Activated naive CD4-positive, alpha-beta T cell treated with anti-CD3 and anti-CD28 coated beads, Interleukin-2, amount 10 ng/mL, durations not matched to agents 7 days and 5 days (primary cell): Measurements from ENCODE around the gene FBP2.

ENCODE experiments used
- CTCF ChIA-PET: fragments of 350-600 bp; sonication (Branson Sonifier 250); formaldehyde crosslinking; loops from one replicate; lab custom pipeline; 2021; ENCODE audit warnings: antibody characterized with exemption; lab: Charles Lee
- DNase-seq: peaks from one replicate; pipeline ENCODE4 v3.0.0-alpha.2; 2020
- H3K27ac Mint-ChIP-seq: one replicate; pipeline ENCODE4 v1.8.0; 2021; ENCODE audit warnings: mild to moderate bottlenecking, moderate library complexity, mixed read lengths
- H3K27me3 Mint-ChIP-seq: one replicate; pipeline ENCODE4 v1.8.0; 2021; ENCODE audit warnings: mild to moderate bottlenecking, mixed read lengths
- H3K36me3 Mint-ChIP-seq: one replicate; pipeline ENCODE4 v1.8.0; 2021; ENCODE audit warnings: mixed read lengths
- H3K4me1 Mint-ChIP-seq: one replicate; pipeline ENCODE4 v1.8.0; 2021; ENCODE audit warnings: mixed read lengths
- H3K4me3 Mint-ChIP-seq: one replicate; pipeline ENCODE4 v1.8.0; 2021; ENCODE audit warnings: mild to moderate bottlenecking, moderate library complexity, mixed read lengths
- H3K9me3 Mint-ChIP-seq: one replicate; pipeline ENCODE4 v1.8.0; 2021; ENCODE audit warnings: mixed read lengths

Gene FBP2

DNA sequence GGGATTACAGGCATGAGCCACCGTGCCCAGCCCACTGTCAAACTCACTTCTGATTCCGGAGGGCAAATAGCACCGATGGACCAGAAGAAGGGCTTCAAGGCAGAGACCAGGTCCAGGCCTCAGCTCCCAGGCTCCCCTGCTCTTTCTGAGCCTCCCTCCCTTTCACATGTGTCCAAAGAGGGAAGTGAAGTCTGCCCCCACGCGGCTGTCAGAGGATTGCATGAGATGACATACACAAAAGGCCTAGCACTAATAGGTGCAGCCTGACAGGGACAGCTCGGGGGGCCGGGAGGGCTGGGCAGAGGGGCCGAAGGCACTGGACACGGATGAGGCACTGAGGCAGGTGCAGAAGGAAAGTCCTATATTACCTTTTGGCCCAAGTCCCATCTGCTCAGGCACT, 29.6 kb upstream of the FBP2 start:
- Mint-ChIP-seq H3K27ac (no peak overlapping the region), H3K4me3 (no peak overlapping the region), H3K4me1 (peaks cover 13% of the 10 kb centered on the region), H3K36me3 (no peaks in the 10 kb centered on the region), H3K27me3 (peaks cover 20% of the 10 kb centered on the region), H3K9me3 (no peaks in the 10 kb centered on the region)
- peak; percentile 43 for DNase-seq
- CTCF ChIA-PET = no interaction called here

- H3K36me3 Mint-ChIP-seq = no peaks in the 10 kb centered on the region
- no peak overlapping the region for H3K4me3 Mint-ChIP-seq
- peaks cover 17% of the 10 kb centered on the region for H3K27me3 Mint-ChIP-seq
- H3K27ac Mint-ChIP-seq = no peak overlapping the region
- H3K4me1 Mint-ChIP-seq = peaks cover 13% of the 10 kb centered on the region
- no peaks in the 10 kb centered on the region for H3K9me3 Mint-ChIP-seq
- CTCF ChIA-PET = no interaction called here
- no peak for DNase-seq
Observed at GRCh38 chr9:94622087-94622800, 28.6 kb upstream of the FBP2 start.

GRCh38 chr9:94619026-94619425, 25.4 kb upstream of the FBP2 start:
- CTCF ChIA-PET = no interaction called here
- Mint-ChIP-seq H3K27me3 (peaks cover 15% of the 10 kb centered on the region), H3K9me3 (no peaks in the 10 kb centered on the region), H3K36me3 (no peaks in the 10 kb centered on the region), H3K27ac (no peak overlapping the region), H3K4me1 (peaks cover 11% of the 10 kb centered on the region), H3K4me3 (no peak overlapping the region)
- no peak for DNase-seq

DNA sequence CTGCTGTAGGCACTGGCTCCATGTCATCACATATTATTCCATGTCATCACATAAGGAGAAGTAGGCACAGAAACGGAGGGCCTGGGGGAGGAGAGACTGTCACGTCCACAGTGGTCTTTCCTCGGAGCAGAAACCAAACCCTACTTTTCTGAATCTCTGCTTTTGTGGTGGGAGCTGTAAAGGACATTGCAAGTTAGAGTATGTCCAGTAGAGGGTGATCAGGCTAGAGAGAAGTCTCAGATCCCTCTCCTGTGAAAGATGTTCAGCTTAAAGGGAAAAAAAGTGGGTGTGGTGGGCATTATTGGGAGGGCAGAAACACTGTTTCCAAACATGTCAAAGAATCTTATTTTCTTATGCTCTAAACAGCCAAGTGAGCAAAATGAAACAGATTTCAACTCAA, 19.4 kb upstream of the FBP2 start:
- Mint-ChIP-seq H3K36me3 (no peaks in the 10 kb centered on the region), H3K4me1 (peaks cover 14% of the 10 kb centered on the region), H3K9me3 (no peaks in the 10 kb centered on the region), H3K4me3 (no peak overlapping the region), H3K27me3 (peaks cover 41% of the 10 kb centered on the region), H3K27ac (no peak overlapping the region)
- CTCF ChIA-PET = no interaction called here
- no peak for DNase-seq

GRCh38 chr9:94612071-94612470, 18.4 kb upstream of the FBP2 start:
- Mint-ChIP-seq H3K4me3 (no peak overlapping the region), H3K27ac (no peak overlapping the region), H3K9me3 (no peaks in the 10 kb centered on the region), H3K36me3 (no peaks in the 10 kb centered on the region), H3K4me1 (peaks cover 14% of the 10 kb centered on the region), H3K27me3 (peaks cover 48% of the 10 kb centered on the region)
- no peak for DNase-seq
- CTCF ChIA-PET = no interaction called here

DNA sequence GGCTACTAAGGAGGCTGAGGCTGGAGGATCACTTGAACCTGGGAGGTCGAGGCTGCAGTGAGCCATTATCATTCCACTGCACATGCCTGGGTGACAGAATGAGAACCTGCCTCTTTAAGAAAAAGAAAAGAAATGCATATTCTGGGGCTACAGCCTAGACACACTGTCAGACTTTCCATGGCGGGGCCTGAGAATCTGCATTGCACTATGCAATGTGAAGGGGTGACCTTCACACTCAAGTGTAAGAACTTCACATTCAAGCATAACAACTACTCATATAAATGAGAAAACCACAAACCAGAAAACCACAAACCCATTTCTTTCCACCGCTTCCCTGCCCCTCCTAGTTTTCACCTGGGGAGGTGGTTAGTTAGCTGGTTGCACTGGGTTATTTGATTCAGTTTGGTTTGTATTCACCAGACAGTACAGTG, 18.0 kb upstream of the FBP2 start:
- no peak overlapping the region for H3K4me3 Mint-ChIP-seq
- no peaks in the 10 kb centered on the region for H3K36me3 Mint-ChIP-seq
- peaks cover 52% of the 10 kb centered on the region for H3K27me3 Mint-ChIP-seq
- H3K4me1 Mint-ChIP-seq = peaks cover 14% of the 10 kb centered on the region
- DNase-seq = peak; percentile 30
- CTCF ChIA-PET = no interaction called here
- no peaks in the 10 kb centered on the region for H3K9me3 Mint-ChIP-seq
- H3K27ac Mint-ChIP-seq = no peak overlapping the region

DNA sequence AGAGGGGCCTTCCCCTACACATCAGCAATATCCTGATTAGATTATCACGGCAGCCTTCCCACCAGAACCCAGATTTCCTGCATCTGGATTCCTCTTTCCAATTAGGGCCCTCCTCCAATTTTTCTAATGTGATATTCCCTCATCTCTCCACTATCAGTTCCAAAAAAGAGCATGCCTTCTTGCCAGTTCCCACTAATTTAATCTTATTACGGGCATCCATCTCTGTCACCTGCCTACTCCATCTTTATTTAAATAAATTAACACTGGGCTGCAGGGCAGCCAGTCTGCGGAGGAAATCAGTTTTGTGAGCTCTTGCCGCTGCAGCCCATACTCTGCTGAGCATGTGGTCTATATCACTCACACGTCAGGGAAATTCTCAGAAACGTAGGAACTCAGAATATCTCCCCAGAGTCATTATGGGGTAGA, 16.6 kb upstream of the FBP2 start:
- H3K27ac Mint-ChIP-seq = no peak overlapping the region
- H3K27me3 Mint-ChIP-seq = peaks cover 63% of the 10 kb centered on the region
- no peak overlapping the region for H3K4me3 Mint-ChIP-seq
- no peaks in the 10 kb centered on the region for H3K36me3 Mint-ChIP-seq
- H3K9me3 Mint-ChIP-seq = no peaks in the 10 kb centered on the region
- H3K4me1 Mint-ChIP-seq = peaks cover 14% of the 10 kb centered on the region
- no peak for DNase-seq
- CTCF ChIA-PET = no interaction called here

DNA sequence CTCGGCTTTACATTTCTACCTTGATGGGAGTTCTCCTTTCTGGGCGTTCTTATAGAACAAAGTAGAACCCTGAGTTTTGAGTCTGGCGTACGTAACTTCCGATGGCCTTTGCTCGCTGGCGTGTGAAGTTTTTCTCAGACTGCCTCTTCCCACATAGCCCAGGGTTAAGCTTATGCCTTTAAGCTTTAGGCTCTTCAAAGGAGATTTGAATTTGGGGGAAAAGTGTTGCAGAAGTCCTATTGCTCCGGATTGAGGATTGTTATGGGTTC, 13.7 kb upstream of the FBP2 start:
- no peak overlapping the region for H3K27ac Mint-ChIP-seq
- CTCF ChIA-PET = no interaction called here
- peaks cover 11% of the 10 kb centered on the region for H3K4me1 Mint-ChIP-seq
- H3K27me3 Mint-ChIP-seq = peaks cover 73% of the 10 kb centered on the region
- DNase-seq = no peak
- H3K9me3 Mint-ChIP-seq = no peaks in the 10 kb centered on the region
- H3K36me3 Mint-ChIP-seq = no peaks in the 10 kb centered on the region
- H3K4me3 Mint-ChIP-seq = no peak overlapping the region

GRCh38 chr9:94606646-94607422, 13.2 kb upstream of the FBP2 start:
- peaks cover 75% of the 10 kb centered on the region for H3K27me3 Mint-ChIP-seq
- CTCF ChIA-PET = no interaction called here
- H3K9me3 Mint-ChIP-seq = no peaks in the 10 kb centered on the region
- no peak overlapping the region for H3K27ac Mint-ChIP-seq
- no peak overlapping the region for H3K4me3 Mint-ChIP-seq
- peaks cover 6% of the 10 kb centered on the region for H3K4me1 Mint-ChIP-seq
- DNase-seq = no peak
- H3K36me3 Mint-ChIP-seq = no peaks in the 10 kb centered on the region

- Mint-ChIP-seq H3K27me3 (peaks cover 54% of the 10 kb centered on the region), H3K4me1 (no peaks in the 10 kb centered on the region), H3K36me3 (no peaks in the 10 kb centered on the region), H3K9me3 (no peaks in the 10 kb centered on the region), H3K4me3 (no peak overlapping the region), H3K27ac (no peak overlapping the region)
- DNase-seq = peak; percentile 80
- CTCF ChIA-PET = interaction anchor here (2.4 kb wide), 1 partner anchor 49 kb away, joined by 10 read pairs; the partner anchor contains the start of gene PCAT7
Observed at GRCh38 chr9:94603259-94604160, 9.9 kb upstream of the FBP2 start.

- H3K27ac Mint-ChIP-seq = no peak overlapping the region
- CTCF ChIA-PET = interaction anchor here (2.4 kb wide), 1 partner anchor 48 kb away, joined by 10 read pairs; the partner anchor contains the start of gene PCAT7
Observed at GRCh38 chr9:94602666-94603065, 9.0 kb upstream of the FBP2 start.

DNA sequence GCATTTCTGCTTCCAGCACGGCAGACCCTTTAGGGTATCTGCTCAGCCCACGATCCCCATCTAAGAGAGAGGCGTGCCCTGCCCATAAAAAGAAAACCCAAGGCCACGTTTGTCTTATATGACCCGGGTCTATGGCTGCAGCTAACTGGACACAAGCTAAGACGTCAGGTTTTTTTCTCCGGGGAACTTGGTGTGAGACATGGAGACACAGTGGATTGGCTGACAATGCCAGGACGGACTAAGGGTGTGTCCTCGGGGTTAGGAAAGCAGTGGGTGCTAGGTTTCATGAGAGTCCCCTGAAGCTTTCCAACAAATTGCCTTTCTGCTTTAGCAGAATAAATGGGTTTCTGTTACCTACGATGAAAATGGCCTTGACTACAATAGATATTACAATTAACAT, 7.1 kb upstream of the FBP2 start:
- DNase-seq = no peak
- no peak overlapping the region for H3K27ac Mint-ChIP-seq
- no peak overlapping the region for H3K4me3 Mint-ChIP-seq
- no peaks in the 10 kb centered on the region for H3K9me3 Mint-ChIP-seq
- CTCF ChIA-PET = no interaction called here
- H3K27me3 Mint-ChIP-seq = peaks cover 30% of the 10 kb centered on the region
- no peaks in the 10 kb centered on the region for H3K4me1 Mint-ChIP-seq
- no peaks in the 10 kb centered on the region for H3K36me3 Mint-ChIP-seq

More at GRCh38 chr9:94602666-94603065, 9.0 kb upstream of the FBP2 start:
- Mint-ChIP-seq H3K4me1 (no peaks in the 10 kb centered on the region), H3K4me3 (no peak overlapping the region), H3K9me3 (no peaks in the 10 kb centered on the region), H3K27me3 (peaks cover 47% of the 10 kb centered on the region), H3K36me3 (no peaks in the 10 kb centered on the region)
- DNase-seq = no peak

DNA sequence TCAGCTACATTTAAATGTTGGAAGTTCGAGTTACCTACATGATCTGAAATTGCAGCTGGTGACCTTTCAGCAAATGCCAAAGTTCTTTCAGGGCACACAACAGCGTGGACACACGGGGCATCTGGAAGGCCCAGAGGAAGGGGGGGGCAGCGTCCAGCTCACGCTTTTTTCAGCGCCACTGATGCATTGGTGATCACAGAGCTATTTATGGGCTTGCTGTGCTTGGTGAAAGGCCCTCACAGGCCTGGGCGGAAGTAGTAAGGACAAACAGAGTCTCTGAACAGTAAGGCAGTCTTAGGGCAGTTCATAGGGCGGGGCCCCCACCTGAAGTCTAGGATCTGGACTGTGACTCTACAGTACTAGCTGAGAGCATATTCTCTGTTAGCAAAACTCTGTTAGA, 6.6 kb upstream of the FBP2 start:
- DNase-seq = no peak
- CTCF ChIA-PET = no interaction called here
- Mint-ChIP-seq H3K4me1 (no peaks in the 10 kb centered on the region), H3K27me3 (peaks cover 29% of the 10 kb centered on the region), H3K36me3 (no peaks in the 10 kb centered on the region), H3K9me3 (no peaks in the 10 kb centered on the region), H3K4me3 (no peak overlapping the region), H3K27ac (no peak overlapping the region)

DNA sequence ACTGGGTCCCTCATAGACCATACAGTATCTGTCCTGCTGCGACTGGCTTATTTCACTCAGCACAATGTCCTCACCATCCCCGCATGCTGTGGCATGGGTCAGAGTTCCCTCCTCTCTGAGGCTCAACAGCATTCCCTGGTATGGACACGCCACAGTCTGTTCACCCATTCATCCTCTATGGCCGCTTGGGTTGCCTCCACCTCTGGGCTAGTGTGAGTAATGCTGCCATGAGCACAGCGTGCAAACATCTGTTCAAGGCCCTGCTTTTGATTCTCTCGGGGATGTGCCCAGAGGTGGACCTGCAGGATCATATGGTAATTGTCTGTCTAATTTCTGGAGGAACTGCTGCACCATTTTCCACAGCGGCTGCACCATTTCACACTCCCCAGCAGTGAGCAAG, 5.5 kb upstream of the FBP2 start:
- Mint-ChIP-seq H3K27ac (no peak overlapping the region), H3K36me3 (no peaks in the 10 kb centered on the region), H3K4me3 (no peak overlapping the region), H3K27me3 (peaks cover 20% of the 10 kb centered on the region), H3K4me1 (no peaks in the 10 kb centered on the region), H3K9me3 (no peaks in the 10 kb centered on the region)
- CTCF ChIA-PET = no interaction called here
- DNase-seq = no peak
